IPS-20b (cell line): Measurements from ENCODE around the gene WDR90.

Experiments
- H3K27ac ChIP-seq: one replicate; pipeline ENCODE4 v1.5.1; 2013; ENCODE audit warnings: low read length
- H3K27me3 ChIP-seq: 2 replicates; pipeline ENCODE4 v1.6.1; 2013; ENCODE audit warnings: mild to moderate bottlenecking, low read length, inconsistent platforms; ENCODE audit not compliant: insufficient read depth
- H3K36me3 ChIP-seq: 2 replicates; pipeline ENCODE4 v1.6.1; 2013; ENCODE audit warnings: low read depth, mild to moderate bottlenecking, inconsistent platforms, low read length, moderate library complexity; ENCODE audit not compliant: insufficient read depth
- H3K4me1 ChIP-seq: 2 replicates; pipeline ENCODE4 v1.6.1; 2013; ENCODE audit warnings: mild to moderate bottlenecking, control low read depth, inconsistent platforms, low read length, moderate library complexity; ENCODE audit not compliant: insufficient read depth
- H3K4me3 ChIP-seq: 2 replicates; pipeline ENCODE4 v1.5.1; 2013; ENCODE audit warnings: mild to moderate bottlenecking, low read length, inconsistent platforms
- H3K9ac ChIP-seq: 2 replicates; pipeline ENCODE4 v1.6.1; 2013; ENCODE audit warnings: low read depth, mild to moderate bottlenecking, inconsistent platforms, low read length, moderate library complexity
- H3K9me3 ChIP-seq: 2 replicates; pipeline ENCODE4 v1.6.1; 2013; ENCODE audit warnings: mild to moderate bottlenecking, low read depth, low read length, inconsistent platforms; ENCODE audit not compliant: insufficient read depth

WDR90 gene

DNA sequence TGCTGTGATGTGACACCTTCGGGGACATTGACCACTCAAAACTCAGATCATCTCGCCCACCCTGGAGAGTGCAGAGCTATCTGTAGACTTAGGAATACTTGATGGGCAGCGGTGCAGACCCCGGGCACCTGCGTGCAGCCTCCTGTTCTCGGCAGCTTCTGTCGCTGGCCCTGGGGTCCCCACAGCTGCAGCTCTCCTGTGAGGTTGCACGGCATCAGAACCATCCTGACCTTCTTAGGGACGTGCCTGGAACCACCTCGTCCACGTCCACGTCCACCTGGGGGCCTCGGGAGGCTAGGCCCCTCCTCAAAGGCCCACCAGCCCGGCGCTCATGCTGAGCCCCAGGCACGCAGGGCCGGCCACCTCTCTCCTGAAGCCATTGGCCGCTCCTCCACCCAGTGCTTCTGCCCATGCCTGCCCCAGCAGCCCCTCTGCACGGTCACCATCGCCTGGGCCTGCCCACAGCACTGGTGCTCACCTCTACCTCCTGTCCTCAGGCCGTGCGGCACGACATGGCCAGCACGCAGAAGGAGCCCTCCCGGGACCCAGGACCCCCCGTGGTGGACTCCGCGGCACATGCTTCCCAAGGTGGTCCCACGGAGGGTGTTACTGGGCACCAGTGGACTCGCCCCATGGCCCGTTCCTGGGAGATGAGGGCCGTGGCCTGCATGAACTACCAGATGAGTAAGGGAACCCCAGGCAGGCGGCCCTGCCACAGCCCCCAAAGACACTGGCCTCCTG, 20.7 kb upstream of the WDR90 start:
- no peaks in the 10 kb centered on the region; the same call in 1 of the 2 replicates for H3K36me3 ChIP-seq
- H3K4me1 ChIP-seq, result peaks cover 12% of the 10 kb centered on the region; the same call in 1 of the 2 replicates
- peak overlapping the region; percentile 49 for H3K27ac ChIP-seq

DNA sequence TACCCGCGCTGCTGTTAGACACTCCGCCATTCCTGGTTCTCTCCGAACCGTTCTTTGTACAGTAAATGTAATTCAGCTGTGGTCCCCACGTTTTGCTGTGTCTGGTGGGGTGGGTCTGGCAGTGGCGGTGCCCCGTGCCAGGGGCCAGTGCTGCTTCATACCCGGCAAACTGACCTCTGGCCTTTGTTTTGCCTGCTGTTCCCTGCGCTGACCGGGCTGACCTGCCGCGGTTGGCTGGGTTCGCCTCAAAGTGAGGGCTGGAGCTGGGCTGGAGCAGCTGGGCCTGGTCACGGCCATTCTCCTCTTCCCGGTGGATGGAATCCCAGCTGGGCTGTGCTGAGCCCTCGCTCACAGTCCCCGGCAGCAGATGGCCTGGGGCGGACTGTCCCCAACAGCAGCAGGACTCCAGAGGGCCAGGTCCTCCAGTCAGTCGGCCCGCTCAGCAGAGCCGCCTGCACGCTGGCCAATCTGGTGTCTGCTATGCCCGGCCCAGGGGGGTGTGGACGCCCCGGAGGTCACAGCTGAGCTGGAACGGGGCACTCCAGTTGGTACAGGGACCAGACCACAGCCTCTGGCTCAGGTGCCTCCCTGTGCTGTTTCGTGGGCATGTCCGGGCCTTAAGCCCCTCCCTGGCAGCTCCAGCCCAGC, 19.9 kb upstream of the WDR90 start:
- Histone ChIP-seq H3K9me3 (no peaks in the 10 kb centered on the region), H3K27ac (peak overlapping the region; percentile 49), H3K9ac (peak overlapping the region; percentile 68; the same call in 1 of the 2 replicates), H3K4me3 (no peak overlapping the region), H3K4me1 (peaks cover 12% of the 10 kb centered on the region; the same call in 1 of the 2 replicates), H3K27me3 (no peaks in the 10 kb centered on the region), H3K36me3 (no peaks in the 10 kb centered on the region; the same call in 1 of the 2 replicates)

More for the DNA sequence above, 20.7 kb upstream of the WDR90 start:
- Histone ChIP-seq H3K9ac (no peak overlapping the region), H3K4me3 (no peak overlapping the region), H3K27me3 (no peaks in the 10 kb centered on the region), H3K9me3 (no peaks in the 10 kb centered on the region)

DNA sequence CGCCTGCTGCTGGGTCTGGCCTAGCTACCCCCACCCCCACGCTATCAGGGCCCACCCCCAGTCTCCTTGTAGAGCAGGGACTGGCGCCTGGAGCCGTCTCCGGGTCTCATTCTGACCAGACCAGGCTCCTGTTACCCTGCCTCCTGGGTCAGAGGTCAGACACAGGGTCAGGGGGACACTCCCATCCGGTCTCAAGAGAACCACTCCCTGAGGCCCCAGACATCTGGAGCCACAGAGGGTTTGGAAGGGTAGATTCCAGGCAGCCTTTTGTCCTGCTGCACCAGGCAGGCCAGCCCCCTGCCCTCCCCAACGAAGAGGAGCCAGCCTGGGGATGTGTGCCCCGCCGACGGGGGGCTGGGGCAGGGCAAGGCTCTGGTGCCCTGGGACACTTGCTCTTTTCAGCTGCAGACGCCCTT, 19.3 kb upstream of the WDR90 start:
- Histone ChIP-seq H3K4me3 (peak overlapping the region; percentile 66; the same call in 1 of the 2 replicates), H3K9ac (peak overlapping the region; percentile 68; the same call in 1 of the 2 replicates), H3K27me3 (no peaks in the 10 kb centered on the region), H3K9me3 (no peaks in the 10 kb centered on the region), H3K27ac (peak overlapping the region; percentile 2), H3K36me3 (no peaks in the 10 kb centered on the region; the same call in 1 of the 2 replicates), H3K4me1 (peaks cover 12% of the 10 kb centered on the region; the same call in 1 of the 2 replicates)

GRCh38 chr16:630249-630814, 18.8 kb upstream of the WDR90 start:
- Histone ChIP-seq H3K4me3 (peak overlapping the region; percentile 66; the same call in 1 of the 2 replicates), H3K27me3 (no peaks in the 10 kb centered on the region), H3K9me3 (no peaks in the 10 kb centered on the region), H3K9ac (peak overlapping the region; percentile 68; the same call in 1 of the 2 replicates), H3K27ac (peak overlapping the region; percentile 2), H3K36me3 (no peaks in the 10 kb centered on the region; the same call in 1 of the 2 replicates), H3K4me1 (peaks cover 12% of the 10 kb centered on the region; the same call in 1 of the 2 replicates)

- Histone ChIP-seq H3K9ac (peak within 1 kb of the TSS; percentile 68; the same call in 1 of the 2 replicates), H3K4me1 (peaks cover 12% of the 10 kb centered on the region; the same call in 1 of the 2 replicates), H3K9me3 (no peaks in the 10 kb centered on the region), H3K36me3 (no peaks in the 10 kb centered on the region; the same call in 1 of the 2 replicates), H3K27ac (peak within 1 kb of the TSS; percentile 65), H3K4me3 (peak within 1 kb of the TSS; percentile 66; the same call in 1 of the 2 replicates), H3K27me3 (no peaks in the 10 kb centered on the region)
Observed at GRCh38 chr16:630815-631405, 18.3 kb upstream of the WDR90 start, which contains the start of gene WFIKKN1. Gene WFIKKN1 (plus strand): TSS chr16:630985. CDS start chr16:631254, 269 bp downstream.

DNA sequence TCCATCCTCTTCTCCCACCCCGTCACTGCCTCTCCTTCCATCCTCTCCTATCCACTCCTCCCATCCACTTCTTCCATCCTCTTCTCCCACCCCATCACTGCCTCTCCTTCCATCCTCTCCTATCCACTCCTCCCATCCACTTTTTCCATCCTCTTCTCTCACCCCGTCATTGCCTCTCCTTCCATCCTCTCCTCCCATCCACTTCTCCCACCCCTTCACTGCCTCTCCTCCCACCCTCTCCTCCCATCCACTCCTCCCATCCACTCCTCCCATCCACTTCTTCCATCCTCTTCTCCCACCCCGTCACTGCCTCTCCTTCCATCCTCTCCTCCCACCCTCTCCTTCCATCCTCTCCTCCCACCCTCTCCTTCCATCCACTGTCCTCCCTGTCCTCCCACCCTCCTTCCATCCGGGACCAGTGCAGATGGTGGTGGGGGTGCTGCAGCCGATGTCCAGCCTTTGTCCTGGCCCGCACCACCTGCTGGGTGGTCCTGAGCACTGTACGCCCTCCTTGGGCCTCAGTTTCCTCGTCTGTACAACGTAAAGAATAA, 17.3 kb upstream of the WDR90 start:
- peaks cover 12% of the 10 kb centered on the region; the same call in 1 of the 2 replicates for H3K4me1 ChIP-seq
- H3K27ac ChIP-seq, result no peak overlapping the region
- H3K9me3 ChIP-seq, result no peaks in the 10 kb centered on the region
- no peak overlapping the region for H3K9ac ChIP-seq
- no peaks in the 10 kb centered on the region for H3K36me3 ChIP-seq
- no peak overlapping the region for H3K4me3 ChIP-seq
- no peaks in the 10 kb centered on the region for H3K27me3 ChIP-seq

- no peaks in the 10 kb centered on the region for H3K27me3 ChIP-seq
- peaks cover 12% of the 10 kb centered on the region; the same call in 1 of the 2 replicates for H3K4me1 ChIP-seq
- no peak overlapping the region for H3K27ac ChIP-seq
- H3K36me3 ChIP-seq, result no peaks in the 10 kb centered on the region
- H3K4me3 ChIP-seq, result no peak overlapping the region
- H3K9me3 ChIP-seq, result no peaks in the 10 kb centered on the region
- no peak overlapping the region for H3K9ac ChIP-seq
Observed at GRCh38 chr16:632486-633335, 16.5 kb upstream of the WDR90 start.

GRCh38 chr16:633336-634050, 15.7 kb upstream of the WDR90 start:
- no peaks in the 10 kb centered on the region for H3K36me3 ChIP-seq
- H3K4me1 ChIP-seq, result peaks cover 12% of the 10 kb centered on the region; the same call in 1 of the 2 replicates
- H3K27ac ChIP-seq, result no peak overlapping the region
- H3K4me3 ChIP-seq, result no peak overlapping the region
- no peak overlapping the region for H3K9ac ChIP-seq
- H3K9me3 ChIP-seq, result no peaks in the 10 kb centered on the region
- H3K27me3 ChIP-seq, result no peaks in the 10 kb centered on the region

DNA sequence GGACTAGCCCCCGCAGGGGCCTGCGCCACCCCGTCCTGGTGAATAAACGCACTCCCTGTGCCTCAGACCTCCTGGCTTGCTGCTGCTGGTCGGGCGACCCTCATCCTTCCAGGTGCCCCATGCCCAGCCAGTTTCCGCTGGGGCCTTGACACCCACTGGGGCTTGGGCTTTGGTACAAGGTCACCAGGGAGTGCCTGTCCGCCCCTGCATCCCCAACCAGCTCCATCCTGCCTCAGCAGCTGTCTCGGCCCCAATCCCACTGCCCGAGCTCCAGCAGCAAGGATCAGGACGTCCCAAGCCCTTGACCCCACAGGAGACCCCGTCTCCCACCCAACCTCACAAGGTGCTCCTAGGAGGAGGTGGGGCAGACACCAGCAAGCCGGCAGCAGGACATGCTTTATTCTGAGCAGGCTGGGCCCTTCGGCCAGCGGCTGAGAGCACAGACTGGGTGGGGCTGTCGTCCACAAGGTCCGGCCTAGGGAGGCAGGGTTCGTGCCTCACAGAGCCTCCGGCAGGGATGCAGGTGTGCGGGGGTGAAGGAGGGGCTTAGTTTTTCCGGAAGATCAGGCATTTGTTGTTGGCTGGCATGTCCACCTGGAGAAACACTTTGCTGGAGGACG, 15.0 kb upstream of the WDR90 start:
- peaks cover 10% of the 10 kb centered on the region; the same call in 1 of the 2 replicates for H3K4me1 ChIP-seq
- no peaks in the 10 kb centered on the region for H3K27me3 ChIP-seq
- no peaks in the 10 kb centered on the region for H3K36me3 ChIP-seq
- no peak overlapping the region for H3K4me3 ChIP-seq
- no peaks in the 10 kb centered on the region for H3K9me3 ChIP-seq
- H3K9ac ChIP-seq, result no peak overlapping the region
- H3K27ac ChIP-seq, result no peak overlapping the region

GRCh38 chr16:634996-635395, 14.2 kb upstream of the WDR90 start:
- no peak overlapping the region for H3K27ac ChIP-seq
- no peak overlapping the region; the same call in 1 of the 2 replicates for H3K4me3 ChIP-seq

More at GRCh38 chr16:634996-635395, 14.2 kb upstream of the WDR90 start:
- H3K9ac ChIP-seq, result no peak overlapping the region
- peaks cover 5% of the 10 kb centered on the region; the same call in 1 of the 2 replicates for H3K4me1 ChIP-seq
- H3K27me3 ChIP-seq, result no peaks in the 10 kb centered on the region
- no peaks in the 10 kb centered on the region for H3K36me3 ChIP-seq
- no peaks in the 10 kb centered on the region for H3K9me3 ChIP-seq
